GM19324 (cell line): ENCODE data around the gene C20orf204.

ENCODE experiments used
- ATAC-seq: cut with Tn5 transposase; IDR thresholded peaks from one replicate; pipeline ENCODE4 v1.9.1; 2021; ENCODE audit warnings: mild to moderate bottlenecking, moderate library complexity; ENCODE audit not compliant: unreplicated experiment, low FRiP score

The C20orf204 gene

DNA sequence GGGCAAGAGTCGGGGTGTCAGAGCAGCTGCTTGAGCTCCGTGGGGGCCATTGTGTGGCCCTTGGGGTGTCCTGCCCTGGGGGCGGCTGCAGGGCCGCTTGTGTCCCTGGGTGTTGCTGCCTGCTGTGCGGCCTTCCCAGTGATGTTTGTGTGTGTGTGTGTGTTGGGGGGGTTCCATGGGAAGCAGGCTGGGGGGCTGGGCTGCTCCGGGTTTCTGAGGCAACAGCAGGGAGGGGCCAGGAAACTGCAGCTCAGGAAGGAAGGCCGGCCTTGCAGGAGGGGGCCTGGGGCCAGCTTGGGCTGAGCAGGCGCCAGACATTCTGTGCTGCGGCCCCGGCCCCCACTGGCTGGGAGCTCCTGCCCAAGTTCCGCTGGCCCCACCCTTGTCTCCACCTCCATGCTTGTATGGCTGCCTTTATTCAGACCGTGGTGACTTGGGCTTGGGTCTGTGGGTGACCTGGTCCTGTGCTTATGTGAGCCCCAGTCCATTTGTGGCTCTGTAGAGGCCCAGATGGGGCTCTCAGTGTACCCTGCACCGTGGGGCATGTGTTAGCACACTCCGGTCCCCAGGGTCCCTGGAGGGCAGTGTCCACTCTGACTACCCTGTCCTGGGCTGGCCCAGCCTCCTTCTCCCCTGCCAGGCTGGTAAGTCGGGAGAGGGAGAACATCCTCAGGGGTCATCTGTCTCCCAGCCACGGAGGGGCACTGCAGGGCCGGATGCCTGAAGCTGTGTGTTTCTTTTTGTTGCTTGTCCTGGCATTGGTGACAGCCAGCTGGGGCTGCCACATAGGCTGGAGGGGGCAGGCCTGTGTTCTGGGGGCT lies 18.1 kb downstream of the C20orf204 start:
- ATAC-seq = no peak

DNA sequence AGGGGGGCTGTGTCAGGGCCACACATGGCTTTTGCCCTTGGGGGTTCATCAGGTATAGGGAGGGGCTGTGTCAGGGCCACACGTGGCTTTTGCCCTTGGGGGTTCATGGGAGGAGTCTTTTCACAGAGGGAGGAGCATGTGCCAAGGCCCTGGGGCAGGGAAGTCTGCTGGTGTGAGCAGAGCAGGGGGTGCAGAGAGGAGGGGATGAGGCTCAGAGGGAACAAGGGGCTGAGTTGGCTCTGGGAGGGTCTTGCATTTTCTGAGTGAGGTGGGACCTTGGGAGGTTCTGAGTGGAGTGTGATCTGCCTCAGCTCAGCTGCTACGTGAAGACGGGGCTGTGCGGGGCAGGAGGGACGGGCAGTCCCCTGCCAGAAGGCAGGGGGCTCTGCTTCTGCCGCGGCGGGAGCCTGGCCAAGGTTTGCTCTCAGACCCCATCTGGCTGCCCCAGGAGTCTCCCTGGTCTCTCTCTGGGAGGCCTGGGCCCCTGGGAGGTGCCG lies 19.5 kb downstream of the C20orf204 start:
- no peak for ATAC-seq

DNA sequence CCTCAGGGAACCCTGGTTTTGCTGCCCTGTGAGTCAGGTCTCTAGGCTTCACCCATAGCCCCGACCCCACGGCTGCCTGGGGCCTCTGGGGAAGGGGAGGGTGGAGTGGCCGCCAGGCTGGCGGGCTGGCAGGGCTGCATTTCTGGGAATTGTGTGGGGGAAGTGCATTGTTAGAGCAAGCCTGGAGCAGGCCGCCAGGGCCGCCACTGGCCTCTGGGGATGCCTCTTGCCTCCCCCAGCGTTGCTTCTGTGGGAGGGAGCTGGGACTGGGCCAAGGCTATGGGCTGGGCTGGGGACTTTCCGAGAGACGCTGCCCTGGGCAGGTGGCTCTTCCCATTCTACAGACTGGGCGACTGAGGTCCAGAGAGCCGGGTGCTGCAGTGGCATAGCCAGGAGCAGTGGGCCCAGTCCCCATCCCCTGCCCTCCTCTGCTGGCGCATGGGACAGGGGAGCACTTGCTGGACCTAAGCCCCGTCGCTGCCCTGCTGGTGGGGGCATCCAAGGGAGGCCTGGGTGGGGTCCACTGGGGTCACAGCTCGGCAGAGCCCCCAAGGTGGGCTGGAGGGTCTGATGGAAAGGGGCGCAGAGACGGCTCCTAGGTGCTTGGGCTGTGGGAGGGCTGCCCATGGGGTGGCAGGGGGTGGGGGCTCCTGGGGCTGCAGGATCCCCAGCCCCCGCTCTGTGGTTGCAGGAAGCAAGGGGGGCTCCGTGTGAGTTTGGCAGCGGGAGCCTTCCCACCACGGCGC lies 20.1 kb downstream of the C20orf204 start:
- no peak for ATAC-seq

DNA sequence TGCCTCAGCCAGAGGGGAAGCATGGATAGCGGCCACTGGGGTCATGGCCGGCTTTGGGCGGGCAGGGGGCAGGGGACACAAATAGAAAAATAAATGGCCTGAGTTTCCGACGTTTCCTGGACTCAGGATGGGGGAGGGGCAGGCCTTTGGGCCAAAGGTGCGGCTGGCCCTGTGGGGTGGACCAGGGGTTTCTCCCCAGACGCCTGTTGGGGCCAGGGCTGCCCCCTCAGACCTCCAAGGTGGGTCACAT lies 20.6 kb downstream of the C20orf204 start:
- ATAC-seq = no peak

DNA sequence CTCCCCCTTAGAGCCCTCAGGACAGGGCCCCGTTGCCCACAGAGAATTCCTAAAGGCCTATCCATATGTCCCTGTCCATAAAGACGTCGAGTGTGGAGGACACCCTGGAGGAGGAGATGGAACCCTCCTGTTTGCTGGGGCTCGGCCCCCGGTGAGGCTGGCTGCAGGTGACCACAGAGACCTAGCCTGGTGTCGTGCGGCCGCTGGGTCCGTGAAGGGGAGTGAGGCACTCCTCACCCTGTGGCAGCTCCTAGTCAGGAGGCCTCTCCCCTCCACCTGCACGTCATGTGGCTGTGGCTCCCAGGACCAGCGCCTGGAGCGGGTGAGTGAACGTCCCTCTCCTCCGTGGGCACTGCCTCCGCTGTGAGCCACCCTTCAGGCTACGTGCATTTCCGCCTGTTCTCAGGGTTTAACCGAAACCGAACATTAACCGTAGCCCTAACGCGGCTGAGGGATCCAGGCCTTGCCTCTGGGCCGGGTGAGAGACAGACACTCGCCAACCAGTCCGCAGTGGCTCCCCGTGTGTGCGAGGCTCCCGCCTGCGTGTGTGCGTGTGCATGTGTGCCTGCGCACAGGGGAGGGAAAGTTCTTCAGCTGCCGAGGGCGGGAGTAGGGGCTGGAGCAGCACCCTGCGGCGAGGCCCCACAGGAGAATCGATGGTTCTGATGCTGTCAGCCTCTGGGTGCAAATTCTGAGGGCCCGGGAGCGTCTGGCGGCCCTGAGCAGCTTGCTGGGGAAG lies 21.1 kb downstream of the C20orf204 start:
- no peak for ATAC-seq

DNA sequence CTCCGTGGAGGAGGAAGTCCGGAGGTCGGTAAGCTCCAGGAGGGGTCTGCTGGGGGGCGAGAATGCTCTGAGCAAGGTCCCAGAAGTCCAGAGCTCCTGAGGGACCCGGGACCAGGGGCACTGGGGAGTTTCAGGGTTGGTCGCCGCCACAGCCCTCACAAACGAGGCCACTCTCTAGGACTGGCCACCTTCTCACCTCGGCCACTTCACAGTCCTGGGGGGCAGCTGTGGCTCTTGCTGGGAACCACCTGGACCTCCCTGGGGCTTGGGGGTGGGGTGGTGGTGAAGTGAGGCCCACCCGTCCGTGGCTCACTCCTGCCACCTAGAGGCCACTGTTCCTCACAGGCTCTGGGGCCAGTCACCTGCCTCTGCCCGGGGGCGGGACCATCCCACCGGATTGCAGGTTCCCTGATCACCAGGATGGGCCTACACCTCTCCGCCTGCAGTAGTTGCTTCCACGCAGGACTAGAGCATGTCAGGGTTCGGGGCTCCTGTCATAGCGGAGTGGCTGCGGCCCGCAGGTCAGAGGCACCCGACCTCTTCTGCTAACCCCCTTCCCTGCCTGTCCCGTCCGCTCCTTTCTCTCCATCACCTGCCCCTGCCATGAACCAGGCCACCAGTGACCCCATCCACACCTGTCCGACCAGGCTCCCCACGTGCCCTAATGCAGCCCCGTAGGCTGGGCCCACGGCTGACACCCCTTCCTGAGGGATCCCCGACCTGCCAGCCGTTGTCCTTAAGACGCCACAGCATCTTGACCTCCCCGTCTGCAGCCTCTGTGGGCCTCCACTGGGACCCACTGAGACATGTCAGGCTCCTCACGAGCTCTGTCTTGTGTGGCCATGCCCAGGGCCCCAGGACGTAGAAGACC lies 21.9 kb downstream of the C20orf204 start:
- no peak for ATAC-seq

DNA sequence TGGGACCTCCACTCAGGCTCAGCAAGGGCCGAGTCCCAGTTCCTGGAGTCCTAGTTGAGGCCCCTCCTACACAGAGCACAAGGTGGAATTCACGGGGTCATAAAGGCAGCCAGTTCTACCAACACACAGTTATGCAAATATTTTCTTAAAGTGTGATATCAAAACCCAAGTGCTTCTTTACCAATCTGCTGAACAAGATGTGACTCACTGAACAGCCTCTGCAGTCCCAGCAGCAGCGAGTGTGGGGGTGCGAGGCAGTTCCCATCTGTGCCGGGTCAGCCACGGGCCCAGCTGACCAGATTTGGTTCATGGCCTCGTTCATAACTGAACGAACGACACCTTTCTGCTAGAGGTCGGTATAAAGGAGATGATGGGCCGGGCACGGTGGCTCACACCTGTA lies 22.6 kb downstream of the C20orf204 start:
- ATAC-seq = no peak

DNA sequence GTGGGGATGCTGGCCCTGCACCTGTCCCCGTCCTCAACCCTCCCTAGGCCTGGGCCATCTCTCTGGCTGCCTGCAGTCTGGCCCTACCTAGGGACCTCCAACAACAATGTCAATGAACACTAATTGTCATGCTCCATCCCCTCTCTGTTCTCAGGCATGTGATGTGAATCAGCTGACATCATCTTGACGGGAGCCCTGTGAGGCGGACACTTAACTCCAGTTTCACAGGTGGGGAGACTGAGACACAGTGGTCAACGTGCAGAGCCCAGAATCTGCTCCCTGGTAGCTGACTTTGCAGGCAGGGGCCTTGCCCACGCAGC lies 26.3 kb downstream of the C20orf204 start:
- ATAC-seq = no peak

DNA sequence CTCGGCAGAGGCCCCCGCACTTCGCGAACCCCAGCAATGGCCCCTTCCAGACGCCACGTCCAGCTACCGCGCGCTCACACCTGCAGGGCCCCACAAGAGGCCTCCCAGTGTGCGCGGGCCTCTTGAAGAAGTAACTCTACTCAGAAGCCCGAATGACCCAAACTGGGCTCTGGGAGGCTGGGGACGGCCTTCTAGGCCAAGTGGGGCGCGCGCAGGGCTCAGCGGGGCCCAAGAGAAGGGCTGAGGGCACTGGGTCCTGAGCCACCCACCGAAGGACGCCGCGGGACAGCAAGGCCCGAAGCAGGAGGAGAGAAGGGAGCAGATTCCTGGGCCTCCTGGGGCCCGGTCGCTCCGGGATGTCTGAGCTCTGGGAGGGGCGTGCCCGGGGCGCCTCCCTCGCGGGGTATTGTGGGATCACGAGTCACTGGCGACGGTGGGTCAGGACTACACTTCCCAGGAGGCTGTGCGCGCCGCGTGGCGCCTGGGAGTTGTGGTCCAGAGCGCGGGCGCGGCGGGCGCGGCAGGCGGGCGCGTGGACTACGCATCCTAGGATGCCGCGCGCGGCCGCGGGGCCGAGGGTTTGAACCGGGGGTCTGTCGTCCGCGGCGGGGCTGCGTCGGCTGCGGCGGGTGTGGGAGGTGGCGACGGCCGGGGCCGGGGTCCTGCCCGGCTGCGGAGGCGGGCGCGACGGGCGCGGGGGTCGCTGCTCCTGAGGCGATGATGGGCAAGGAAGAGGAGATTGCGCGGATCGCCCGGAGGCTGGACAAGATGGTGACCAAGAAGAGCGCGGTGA lies 26.8 kb downstream of the C20orf204 start, which contains the start of gene TCEA2:
Gene TCEA2, plus strand, starts transcription at position 603 of the 793 bp plus-strand sequence. Its CDS starts 115 bp downstream, at position 718.
- ATAC-seq = peak; percentile 76

DNA sequence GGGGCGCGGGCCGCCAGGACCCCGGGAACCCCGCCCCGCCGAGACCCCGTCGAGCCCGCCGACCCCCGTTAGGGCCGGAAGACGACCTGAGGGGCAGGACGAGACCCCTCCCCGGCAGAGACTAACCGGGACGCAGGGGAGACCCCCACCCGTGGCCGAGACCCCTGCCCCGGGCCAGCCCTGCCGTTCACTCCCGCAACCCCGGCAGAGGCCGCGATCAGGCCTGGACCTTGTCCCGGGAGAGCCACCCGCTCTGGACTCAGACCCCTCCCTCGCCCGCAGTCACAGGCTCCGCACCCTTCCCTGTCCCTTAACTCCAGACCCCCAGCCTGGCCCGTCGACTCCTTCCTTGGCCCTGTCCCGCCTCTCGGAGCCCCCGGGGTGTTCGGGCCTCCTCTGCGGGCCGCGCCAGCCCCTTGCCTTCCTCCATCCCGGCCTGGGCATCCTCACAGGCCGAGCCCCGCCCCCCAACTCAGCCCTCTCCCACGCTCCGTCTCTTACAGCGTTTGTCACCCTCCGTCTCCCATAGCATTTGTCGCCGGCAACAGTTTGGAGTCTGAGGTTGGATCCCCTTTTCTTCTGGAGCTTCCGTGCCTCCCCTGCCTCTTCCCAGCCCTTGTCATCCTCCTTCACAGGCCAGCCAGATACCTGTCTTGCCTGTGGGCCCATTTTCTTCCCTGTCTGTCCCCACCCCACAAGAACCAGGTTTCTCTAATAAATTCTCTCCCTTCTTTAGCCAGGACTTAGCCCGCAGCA lies 27.6 kb downstream of the C20orf204 start:
- ATAC-seq = no peak

DNA sequence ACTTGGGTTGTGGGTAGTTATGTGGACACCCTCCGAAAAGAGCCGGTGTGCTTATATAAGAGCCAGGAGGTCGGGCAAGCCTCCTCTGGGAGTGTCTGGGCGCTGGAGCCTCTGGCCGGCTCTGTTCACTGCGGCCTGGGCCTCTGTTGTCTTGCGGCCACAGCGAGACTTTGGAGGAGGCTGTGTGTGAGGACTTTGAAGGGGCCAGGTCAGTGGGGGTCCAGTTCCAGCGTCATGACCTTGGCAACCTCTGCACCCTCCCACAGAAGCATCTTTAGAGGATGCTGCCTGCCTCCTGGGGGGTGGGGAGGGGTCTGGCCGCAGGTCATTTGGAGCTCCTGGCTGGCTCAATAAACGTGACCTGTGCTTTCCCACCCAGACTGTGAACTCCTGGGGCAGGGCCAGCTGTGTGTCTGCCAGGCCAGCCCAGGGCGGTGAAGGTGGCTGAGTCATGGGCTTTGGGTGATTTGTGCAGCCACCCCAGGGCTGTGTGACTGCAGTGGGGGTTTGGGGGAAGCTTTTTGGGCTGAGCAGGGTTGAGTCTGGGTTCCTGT lies 28.2 kb downstream of the C20orf204 start:
- no peak for ATAC-seq

DNA sequence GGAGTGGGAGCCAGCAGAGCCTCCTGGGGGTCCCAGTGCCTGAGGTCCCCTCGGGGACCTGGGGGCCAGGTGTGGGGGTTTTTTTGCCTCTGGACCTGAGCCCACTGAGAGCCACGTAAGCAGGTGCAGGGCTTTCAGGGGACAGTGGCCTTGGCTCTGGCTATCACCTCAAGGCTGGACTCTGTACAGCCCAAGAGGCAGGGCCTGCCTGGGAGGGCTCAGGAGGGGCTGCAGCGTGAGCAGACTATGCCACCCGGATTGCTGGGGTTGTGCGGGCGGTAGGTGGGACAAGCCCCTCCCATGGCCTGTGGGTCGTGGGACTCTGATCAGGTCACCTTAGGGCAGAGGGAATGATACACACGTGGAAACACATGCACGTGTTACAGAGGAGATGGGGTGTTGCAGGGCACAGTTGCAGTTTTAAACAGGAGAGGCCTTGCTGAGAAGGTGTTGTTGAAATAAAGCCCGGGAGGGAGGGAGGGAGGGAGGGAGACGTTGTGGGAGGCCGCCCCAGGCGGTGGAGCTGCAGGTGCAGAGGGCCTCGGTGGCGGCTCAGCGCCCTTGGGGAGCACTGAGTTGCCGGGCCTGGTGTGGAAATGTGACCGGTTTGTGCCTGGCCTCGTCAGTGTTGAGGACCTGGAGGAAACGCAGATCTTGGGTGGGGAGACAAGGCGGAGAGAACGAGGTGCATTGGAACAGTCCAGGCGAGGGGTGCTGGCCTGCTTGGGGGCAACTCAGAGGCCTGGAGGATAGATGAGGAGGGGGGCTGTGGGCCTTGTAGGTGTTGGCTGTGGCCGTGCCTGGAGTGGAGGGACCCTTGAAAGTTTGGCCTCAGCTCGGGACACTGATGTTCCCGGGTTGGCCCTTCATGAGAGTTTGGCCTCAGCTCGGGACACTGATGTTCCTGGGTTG lies 29.3 kb downstream of the C20orf204 start:
- ATAC-seq = no peak

DNA sequence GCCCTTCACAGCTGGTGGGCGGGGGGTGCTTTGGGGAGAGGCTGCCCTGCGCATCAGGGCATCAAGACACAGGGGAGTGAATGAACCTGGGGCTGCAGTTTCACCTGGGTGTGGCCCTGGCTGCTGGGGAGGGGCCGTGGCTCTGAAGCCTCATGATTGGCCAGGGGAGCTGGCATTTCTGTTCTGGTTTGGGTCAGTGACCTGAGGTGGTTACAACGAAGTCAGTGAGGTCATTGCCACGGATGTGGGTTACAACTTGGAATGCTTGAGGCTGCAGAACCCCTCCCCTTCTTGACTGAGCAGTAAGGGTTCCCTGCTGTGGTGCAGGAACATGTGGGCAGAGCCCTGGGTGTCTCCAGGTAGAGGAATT lies 30.0 kb downstream of the C20orf204 start:
- ATAC-seq = no peak

DNA sequence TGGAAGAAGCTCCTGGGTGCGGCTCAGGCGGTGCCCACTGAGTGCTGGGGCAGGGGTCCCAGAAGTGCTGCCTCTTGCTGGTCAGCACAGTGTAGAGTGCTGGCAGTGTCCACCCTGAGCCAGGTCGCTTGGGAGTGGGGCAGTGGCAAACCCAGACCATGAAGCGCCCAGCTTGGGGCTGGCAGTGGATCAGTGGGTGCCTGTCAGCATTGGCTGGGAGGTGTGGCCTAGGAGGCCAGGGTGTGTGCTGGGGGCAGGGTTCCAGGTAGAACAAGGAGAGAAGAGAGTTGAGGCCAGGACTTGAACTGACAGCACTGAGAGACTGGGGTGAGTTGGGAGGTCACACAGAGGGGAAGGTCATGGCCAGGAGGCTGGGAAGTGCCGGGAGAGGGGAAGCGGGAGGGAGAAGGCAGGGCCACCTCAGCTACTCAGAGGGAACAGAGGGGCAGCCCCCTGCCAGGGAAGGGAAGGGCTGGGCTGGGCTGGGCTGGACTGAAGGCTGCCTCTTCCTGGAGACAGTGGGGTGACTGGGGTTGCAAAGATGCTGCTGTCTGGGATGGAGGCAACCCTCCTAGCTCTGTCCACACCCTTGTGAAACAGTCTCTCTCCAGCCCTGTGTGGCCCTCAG lies 31.1 kb downstream of the C20orf204 start:
- ATAC-seq = no peak

DNA sequence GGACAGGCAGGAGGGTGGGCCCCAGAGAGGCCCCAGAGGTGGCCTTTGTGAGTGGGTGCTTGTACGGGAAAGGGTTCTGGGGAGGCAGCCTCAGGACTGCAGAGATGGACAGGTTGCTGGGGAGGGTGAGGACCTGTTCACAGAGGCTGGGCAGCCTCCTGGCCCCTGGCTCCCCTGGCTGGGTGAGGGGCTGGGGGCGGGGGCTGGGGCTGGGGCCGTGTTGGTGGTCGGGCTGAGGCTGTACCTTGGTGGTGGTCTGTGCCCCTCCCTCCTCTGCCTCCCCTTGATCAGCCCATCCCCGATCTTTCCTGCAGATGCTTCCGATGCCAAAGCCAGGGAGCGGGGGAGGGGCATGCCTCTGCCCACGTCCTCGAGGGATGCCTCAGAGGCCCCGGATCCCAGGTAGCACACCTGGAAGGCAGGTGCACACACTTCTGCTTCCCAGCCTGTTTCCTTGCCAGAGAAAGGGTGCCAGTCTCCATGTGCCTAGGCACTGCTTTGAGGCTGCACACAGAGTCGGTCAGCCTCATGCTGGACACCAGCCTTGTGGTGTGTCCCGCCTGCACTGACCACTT lies 31.8 kb downstream of the C20orf204 start:
- no peak for ATAC-seq

DNA sequence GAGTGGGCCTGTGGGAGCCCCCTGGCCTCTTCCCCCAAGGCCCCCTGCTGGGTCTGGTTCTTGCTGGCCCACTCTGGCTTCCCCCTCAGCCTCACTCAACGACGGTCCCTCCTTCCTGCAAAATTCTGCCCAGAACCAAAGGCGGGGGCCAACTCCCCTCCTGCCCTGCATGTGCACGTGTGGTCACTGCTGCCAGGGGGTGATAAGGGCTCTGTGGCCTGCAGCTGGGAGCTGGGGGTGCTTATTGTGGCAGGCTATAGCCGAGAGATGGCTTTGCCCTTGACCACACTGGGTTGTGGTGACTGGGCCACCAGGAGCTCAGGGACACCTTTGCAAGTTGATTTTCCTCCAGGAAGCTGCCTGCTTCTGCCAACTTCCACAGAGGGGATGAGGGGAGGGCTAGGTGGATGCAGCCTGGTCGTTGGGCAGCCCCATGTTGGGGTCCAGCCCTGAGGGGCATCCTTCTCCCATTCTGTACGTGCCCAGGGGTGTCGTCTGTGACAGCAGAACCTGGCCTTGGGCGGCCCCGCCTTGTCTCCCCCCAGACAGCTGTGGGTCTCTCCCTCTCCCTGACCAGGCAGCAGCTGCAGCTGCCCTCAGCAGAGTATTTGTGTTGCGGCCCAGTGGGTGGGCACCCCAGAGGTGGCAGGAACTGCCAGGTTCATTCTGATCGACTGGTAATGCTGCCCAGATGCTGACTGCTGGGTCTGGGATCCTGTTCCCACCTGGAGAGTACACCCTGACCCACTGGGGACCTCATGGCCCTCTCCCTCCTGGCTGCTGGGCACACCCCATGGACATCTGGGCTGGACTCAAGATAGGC lies 32.6 kb downstream of the C20orf204 start:
- no peak for ATAC-seq
